PFSK-1 (cell line): ENCODE measurements around the gene GPNMB.

ENCODE experiments used
- FOXP2 ChIP-seq: optimal IDR thresholded peaks from 2 replicates; pipeline ENCODE3; 2011; ENCODE audit warnings: borderline replicate concordance, control low read depth, inconsistent platforms; ENCODE audit not compliant: insufficient read depth; ENCODE audit errors: extremely low read length, extremely low read depth
- POLR2AphosphoS5 ChIP-seq: IDR thresholded peaks from 2 replicates; pipeline ENCODE4 v1.6.1; 2012; ENCODE audit warnings: low read depth, mild to moderate bottlenecking, control low read depth, low read length, moderate library complexity
- REST ChIP-seq, 2 experiments: IDR thresholded peaks; 2 replicates each; pipeline versions ENCODE4 v1.6.1 to v1.8.0; 2011 to 2012; ENCODE audit warnings: low read depth in 2 of 2, low read length in 2 of 2, control low read depth in 1 of 2, inconsistent platforms in 1 of 2, mild to moderate bottlenecking in 1 of 2, moderate library complexity in 1 of 2; ENCODE audit not compliant: insufficient read depth in 1 of 2
- SIN3A ChIP-seq: IDR thresholded peaks from 2 replicates; pipeline ENCODE4 v1.6.1; 2012; ENCODE audit warnings: mild to moderate bottlenecking, low read length, moderate library complexity, borderline replicate concordance; ENCODE audit not compliant: insufficient read depth
- TAF1 ChIP-seq: IDR thresholded peaks from 2 replicates; pipeline ENCODE4 v1.6.1; 2012; ENCODE audit warnings: low read length, control low read depth, borderline replicate concordance; ENCODE audit not compliant: insufficient read depth

GPNMB gene

GRCh38 chr7:23216021-23216420 is 30.6 kb upstream of the GPNMB start:
- no peak for TF ChIP-seq FOXP2

GRCh38 chr7:23218196-23218595 is 28.4 kb upstream of the GPNMB start:
- TF ChIP-seq SIN3A (no peak), POLR2AphosphoS5 (no peak), TAF1 (no peak), REST (IDR thresholded peaks at IDR 0.05; ENCODE audit: insufficient read depth in 1 of 2, low read depth in 2 of 2, low read length in 2 of 2) (no peak), FOXP2 (no peak)

GRCh38 chr7:23220690-23221305 is 25.8 kb upstream of the GPNMB start:
- TF ChIP-seq POLR2AphosphoS5 (no peak), TAF1 (no peak), SIN3A (no peak), FOXP2 (no peak), REST (IDR thresholded peaks at IDR 0.05; ENCODE audit: insufficient read depth in 1 of 2, low read depth in 2 of 2, low read length in 2 of 2) (no peak)

GRCh38 chr7:23222439-23223030 is 24.0 kb upstream of the GPNMB start:
- TF ChIP-seq FOXP2, result no peak
- no peak for TF ChIP-seq POLR2AphosphoS5
- no peak for TF ChIP-seq TAF1

GRCh38 chr7:23226844-23227450 is 19.6 kb upstream of the GPNMB start:
- TF ChIP-seq REST (IDR thresholded peaks at IDR 0.05; ENCODE audit: insufficient read depth in 1 of 2, low read depth in 2 of 2, low read length in 2 of 2) (no peak), FOXP2 (no peak), TAF1 (no peak), POLR2AphosphoS5 (no peak), SIN3A (no peak)

GRCh38 chr7:23228412-23228811 is 18.2 kb upstream of the GPNMB start:
- TF ChIP-seq SIN3A (no peak), REST (IDR thresholded peaks at IDR 0.05; ENCODE audit: insufficient read depth in 1 of 2, low read depth in 2 of 2, low read length in 2 of 2) (no peak), POLR2AphosphoS5 (no peak), FOXP2 (no peak), TAF1 (no peak)
